BLaER1 (cell line): ENCODE results near the gene OR51G1.
"Not testable (repeated sequence)": the region's sequence is repeated elsewhere in the genome, so short reads cannot be mapped to it uniquely, and the experiment has no call there.

Experiments used
- H3K27ac ChIP-seq: shearing (Covaris generic); formaldehyde crosslinking; 2 replicates; pipeline ENCODE4 v1.8.1; 2022
- H3K27me3 ChIP-seq: shearing (Covaris generic); formaldehyde crosslinking; 2 replicates; pipeline ENCODE4 v1.8.1; 2022
- H3K36me3 ChIP-seq: shearing (Covaris generic); formaldehyde crosslinking; 2 replicates; pipeline ENCODE4 v1.8.1; 2022
- H3K4me1 ChIP-seq: shearing (Covaris generic); formaldehyde crosslinking; 2 replicates; pipeline ENCODE4 v1.8.1; 2022
- H3K4me2 ChIP-seq: shearing (Covaris generic); formaldehyde crosslinking; 2 replicates; pipeline ENCODE4 v1.8.1; 2022
- H3K4me3 ChIP-seq: shearing (Covaris generic); formaldehyde crosslinking; 2 replicates; pipeline ENCODE4 v1.8.1; 2022
- H3K9ac ChIP-seq: shearing (Covaris generic); formaldehyde crosslinking; 2 replicates; pipeline ENCODE4 v1.8.1; 2022
- H3K9me3 ChIP-seq: shearing (Covaris generic); formaldehyde crosslinking; 2 replicates; pipeline ENCODE4 v1.8.1; 2022
- H4K20me1 ChIP-seq: shearing (Covaris generic); formaldehyde crosslinking; 2 replicates; pipeline ENCODE4 v1.8.1; 2022
- Cebpa-rat ChIP-seq: shearing (Covaris generic); IDR thresholded peaks from 2 replicates; pipeline ENCODE4 v1.8.1; 2022

Gene OR51G1

GRCh38 chr11:4924239-4924638 lies at the start of gene OR51G1:
TSS of gene OR51G1 (minus strand) at chr11:4924339. CDS start at chr11:4924339, 0 bp downstream.
- TF ChIP-seq Cebpa-rat = no peak
- no peak within 1 kb of the TSS for H3K9ac ChIP-seq
- no peak within 1 kb of the TSS for H3K4me2 ChIP-seq
- H3K4me3 ChIP-seq = no peak within 1 kb of the TSS
- no peaks in the 10 kb centered on the region for H3K36me3 ChIP-seq
- H3K27ac ChIP-seq = no peak within 1 kb of the TSS
- no peaks in the 10 kb centered on the region for H3K9me3 ChIP-seq
- H3K27me3 ChIP-seq = no peaks in the 10 kb centered on the region
- no peaks in the 10 kb centered on the region for H4K20me1 ChIP-seq
- no peaks in the 10 kb centered on the region for H3K4me1 ChIP-seq

DNA sequence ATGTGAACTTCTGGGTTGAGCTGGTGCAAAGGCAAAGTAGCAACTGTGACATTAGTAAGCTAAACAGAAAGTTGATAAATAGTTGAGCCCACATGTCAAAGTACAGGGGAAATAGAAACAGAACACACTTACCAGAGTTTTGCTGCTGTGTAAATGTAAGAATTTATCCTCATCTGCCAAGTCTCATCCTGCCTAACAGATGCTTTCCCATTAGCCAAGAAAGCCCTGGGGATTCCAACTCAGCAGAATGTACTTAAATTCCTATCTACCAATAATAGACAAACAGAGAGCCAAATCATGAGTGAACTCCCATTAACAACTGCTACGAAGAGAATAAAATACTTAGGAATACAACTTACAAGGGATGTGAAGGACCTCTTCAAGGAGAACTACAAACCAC lies 38.7 kb upstream of the OR51G1 start:
- Histone ChIP-seq H3K4me2 (no peak overlapping the region), H3K27ac (no peak overlapping the region), H3K36me3 (no peaks in the 10 kb centered on the region), H3K9me3 (0 out of 2 replicates have a peak, but pooled peaks cover 3% of the 10 kb centered on the region), H3K27me3 (no peaks in the 10 kb centered on the region), H3K4me1 (no peaks in the 10 kb centered on the region), H3K4me3 (no peak overlapping the region), H3K9ac (no peak overlapping the region), H4K20me1 (no peaks in the 10 kb centered on the region)
- no peak for TF ChIP-seq Cebpa-rat

GRCh38 chr11:4960877-4961276 lies 36.7 kb upstream of the OR51G1 start:
- H3K36me3 ChIP-seq = no peaks in the 10 kb centered on the region
- TF ChIP-seq Cebpa-rat = no peak
- H3K4me2 ChIP-seq = no peak overlapping the region
- no peaks in the 10 kb centered on the region for H3K27me3 ChIP-seq
- H4K20me1 ChIP-seq = no peaks in the 10 kb centered on the region
- H3K9ac ChIP-seq = no peak overlapping the region
- H3K27ac ChIP-seq = no peak overlapping the region
- no peak overlapping the region for H3K4me3 ChIP-seq
- H3K9me3 ChIP-seq = 0 out of 2 replicates have a peak, but pooled peaks cover 3% of the 10 kb centered on the region
- H3K4me1 ChIP-seq = no peaks in the 10 kb centered on the region

DNA sequence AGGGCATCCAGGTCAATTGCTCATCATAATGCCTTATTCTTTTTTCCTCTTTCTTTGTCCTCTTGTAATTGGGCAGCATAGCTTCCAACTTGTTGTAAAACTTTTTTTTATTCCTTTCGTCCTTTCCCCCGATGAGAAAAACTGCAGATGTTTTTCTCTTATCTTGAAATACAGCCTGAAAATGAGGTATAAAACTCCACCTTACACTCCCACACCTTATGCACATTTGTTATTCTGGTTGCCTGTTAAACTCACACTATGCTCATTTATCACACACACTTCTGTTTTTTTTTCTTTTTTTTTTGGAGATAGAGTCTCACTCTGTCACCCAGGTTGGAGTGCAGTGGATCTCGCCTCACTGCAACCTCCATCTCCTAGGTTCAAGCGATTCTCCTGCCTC lies 33.3 kb upstream of the OR51G1 start:
- Histone ChIP-seq H3K27ac (no peak overlapping the region), H3K4me1 (no peaks in the 10 kb centered on the region), H3K36me3 (no peaks in the 10 kb centered on the region), H3K9me3 (no peaks in the 10 kb centered on the region), H4K20me1 (no peaks in the 10 kb centered on the region), H3K9ac (no peak overlapping the region), H3K4me3 (no peak overlapping the region), H3K4me2 (no peak overlapping the region), H3K27me3 (no peaks in the 10 kb centered on the region)
- no peak for TF ChIP-seq Cebpa-rat

DNA sequence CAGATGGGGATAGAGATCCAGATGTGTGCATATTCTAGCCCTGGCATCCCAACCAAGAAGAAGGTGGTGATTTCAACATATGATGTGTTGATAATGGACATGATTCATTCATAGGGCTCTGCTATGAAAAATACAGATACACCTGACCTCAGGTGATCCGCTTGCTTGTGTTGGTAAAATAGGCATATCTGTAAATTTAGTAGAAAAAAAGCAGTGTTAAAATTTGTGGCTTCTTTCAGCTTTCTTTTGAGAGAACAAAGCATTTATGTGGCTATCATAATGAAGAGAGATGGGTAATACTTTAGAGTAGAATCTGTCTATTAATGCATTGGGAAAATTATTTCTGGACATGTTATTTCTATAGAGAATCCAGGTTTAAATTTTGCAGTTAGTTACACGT lies 31.5 kb upstream of the OR51G1 start, which contains the start of gene OR51A2:
TSS of gene OR51A2 (minus strand) at position 101 of the 400 bp plus-strand sequence. CDS start at position 101, 0 bp downstream.
- H3K4me2 ChIP-seq, H3K9ac ChIP-seq, H3K27ac ChIP-seq, H3K27me3 ChIP-seq, H3K9me3 ChIP-seq, H3K4me3 ChIP-seq, H4K20me1 ChIP-seq, H3K36me3 ChIP-seq, H3K4me1 ChIP-seq: not testable (repeated sequence)

GRCh38 chr11:4947505-4947904 lies 23.4 kb upstream of the OR51G1 start, which contains the start of gene OR51A4:
TSS of gene OR51A4 (minus strand) at chr11:4947605. CDS start at chr11:4947100, 505 bp downstream.
- H3K36me3 ChIP-seq = no peaks in the 10 kb centered on the region
- no peaks in the 10 kb centered on the region for H4K20me1 ChIP-seq
- no peak within 1 kb of the TSS for H3K4me2 ChIP-seq
- H3K9ac ChIP-seq = no peak within 1 kb of the TSS
- H3K9me3 ChIP-seq = no peaks in the 10 kb centered on the region
- H3K4me3 ChIP-seq = no peak within 1 kb of the TSS
- H3K27me3 ChIP-seq = no peaks in the 10 kb centered on the region
- H3K4me1 ChIP-seq = no peaks in the 10 kb centered on the region
- H3K27ac ChIP-seq = no peak within 1 kb of the TSS
- TF ChIP-seq Cebpa-rat = no peak

DNA sequence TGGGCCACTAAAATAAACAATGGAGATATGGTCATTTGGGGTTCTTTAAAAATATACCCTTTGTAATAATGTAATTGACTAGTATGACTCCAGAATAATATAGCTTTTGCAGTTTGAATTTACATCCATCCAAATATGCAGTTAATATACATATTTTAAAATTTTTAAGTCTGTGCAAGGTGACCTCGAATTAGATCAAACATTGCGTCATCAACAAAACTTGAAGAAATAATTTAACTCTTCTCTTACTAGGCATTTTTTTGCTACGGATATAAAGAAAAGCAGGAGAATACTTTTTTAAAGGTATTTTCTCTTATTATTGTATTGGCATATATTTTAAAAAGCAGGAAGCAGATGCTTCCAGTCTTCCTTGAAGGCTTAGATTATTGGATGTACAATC lies 12.6 kb upstream of the OR51G1 start:
- H3K4me3 ChIP-seq = no peak overlapping the region
- no peaks in the 10 kb centered on the region for H4K20me1 ChIP-seq
- H3K36me3 ChIP-seq = no peaks in the 10 kb centered on the region
- H3K9ac ChIP-seq = no peak overlapping the region
- no peaks in the 10 kb centered on the region for H3K4me1 ChIP-seq
- no peaks in the 10 kb centered on the region for H3K27me3 ChIP-seq
- no peak overlapping the region for H3K27ac ChIP-seq
- H3K4me2 ChIP-seq = no peak overlapping the region
- no peak; the same call in 1 of the 2 replicates for TF ChIP-seq Cebpa-rat
- no peaks in the 10 kb centered on the region for H3K9me3 ChIP-seq

GRCh38 chr11:4932751-4933150 lies 8.6 kb upstream of the OR51G1 start:
- Histone ChIP-seq H4K20me1 (no peaks in the 10 kb centered on the region), H3K4me3 (no peak overlapping the region), H3K9ac (no peak overlapping the region), H3K27ac (no peak overlapping the region), H3K36me3 (no peaks in the 10 kb centered on the region), H3K27me3 (no peaks in the 10 kb centered on the region), H3K9me3 (no peaks in the 10 kb centered on the region), H3K4me2 (no peak overlapping the region), H3K4me1 (no peaks in the 10 kb centered on the region)
- no peak for TF ChIP-seq Cebpa-rat

DNA sequence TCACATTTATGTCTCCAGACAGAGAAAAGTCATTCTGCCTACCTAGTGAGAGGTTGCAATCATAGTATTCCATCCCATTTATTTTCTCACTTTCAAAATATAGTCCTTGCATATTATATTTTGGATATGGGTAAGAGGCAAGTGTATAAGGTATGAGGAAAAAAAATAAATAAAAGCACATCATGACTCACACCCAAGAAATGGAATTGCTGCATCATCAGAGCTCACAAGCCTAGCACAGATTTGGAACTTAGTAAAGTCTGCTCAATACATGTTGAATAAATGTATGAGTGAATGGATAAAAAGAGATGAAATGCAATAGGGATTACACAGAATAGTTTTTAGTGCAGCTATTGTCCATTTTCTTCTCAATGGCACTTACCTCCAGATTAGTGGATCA lies 2.5 kb upstream of the OR51G1 start:
- Histone ChIP-seq H3K27me3 (no peaks in the 10 kb centered on the region), H3K4me3 (no peak overlapping the region), H3K9me3 (no peaks in the 10 kb centered on the region), H3K4me1 (no peaks in the 10 kb centered on the region), H3K27ac (no peak overlapping the region), H3K36me3 (no peaks in the 10 kb centered on the region), H3K9ac (no peak overlapping the region), H3K4me2 (no peak overlapping the region), H4K20me1 (no peaks in the 10 kb centered on the region)
- no peak for TF ChIP-seq Cebpa-rat

DNA sequence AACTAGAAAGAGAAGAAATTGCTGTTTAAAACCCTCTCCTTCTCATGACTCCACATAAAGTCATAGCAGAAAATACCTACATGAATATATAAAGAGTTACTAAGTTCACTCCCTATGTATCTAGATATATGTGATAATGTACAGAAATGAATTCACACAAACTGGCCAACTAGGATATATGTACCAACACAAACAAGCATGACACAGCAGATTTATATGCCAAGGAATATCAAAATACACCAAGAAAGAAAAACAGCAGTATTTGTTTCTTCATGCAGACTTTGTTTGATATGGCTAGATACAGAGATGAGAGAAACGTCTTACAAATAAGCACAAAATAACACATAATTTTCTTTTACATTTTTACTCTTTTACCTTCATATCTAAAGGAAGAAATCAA lies 1.8 kb downstream of the OR51G1 start:
- no peak for TF ChIP-seq Cebpa-rat
- Histone ChIP-seq H3K9me3 (no peaks in the 10 kb centered on the region), H3K9ac (no peak overlapping the region), H3K27ac (no peak overlapping the region), H4K20me1 (no peaks in the 10 kb centered on the region), H3K4me1 (no peaks in the 10 kb centered on the region), H3K36me3 (no peaks in the 10 kb centered on the region), H3K27me3 (no peaks in the 10 kb centered on the region), H3K4me2 (no peak overlapping the region), H3K4me3 (no peak overlapping the region)

- TF ChIP-seq Cebpa-rat = no peak
- Histone ChIP-seq H4K20me1 (no peaks in the 10 kb centered on the region), H3K4me1 (no peaks in the 10 kb centered on the region), H3K27ac (no peak overlapping the region), H3K4me2 (no peak overlapping the region), H3K36me3 (no peaks in the 10 kb centered on the region), H3K4me3 (no peak overlapping the region), H3K9me3 (no peaks in the 10 kb centered on the region), H3K27me3 (no peaks in the 10 kb centered on the region), H3K9ac (no peak overlapping the region)
Observed at GRCh38 chr11:4921796-4922195, 2.3 kb downstream of the OR51G1 start.
